ENCODE data around the gene CPXM1. TPM values are rescaled to one million over a fixed set of nuclear protein-coding genes. Genes with fewer than 3 reads are reported as not detected.

CPXM1 gene
- 1 to 10 TPM in 1 of 2 donors, under 1 TPM in 1; 0.28 to 2.5 TPM for polyA plus RNA-seq

DNA sequence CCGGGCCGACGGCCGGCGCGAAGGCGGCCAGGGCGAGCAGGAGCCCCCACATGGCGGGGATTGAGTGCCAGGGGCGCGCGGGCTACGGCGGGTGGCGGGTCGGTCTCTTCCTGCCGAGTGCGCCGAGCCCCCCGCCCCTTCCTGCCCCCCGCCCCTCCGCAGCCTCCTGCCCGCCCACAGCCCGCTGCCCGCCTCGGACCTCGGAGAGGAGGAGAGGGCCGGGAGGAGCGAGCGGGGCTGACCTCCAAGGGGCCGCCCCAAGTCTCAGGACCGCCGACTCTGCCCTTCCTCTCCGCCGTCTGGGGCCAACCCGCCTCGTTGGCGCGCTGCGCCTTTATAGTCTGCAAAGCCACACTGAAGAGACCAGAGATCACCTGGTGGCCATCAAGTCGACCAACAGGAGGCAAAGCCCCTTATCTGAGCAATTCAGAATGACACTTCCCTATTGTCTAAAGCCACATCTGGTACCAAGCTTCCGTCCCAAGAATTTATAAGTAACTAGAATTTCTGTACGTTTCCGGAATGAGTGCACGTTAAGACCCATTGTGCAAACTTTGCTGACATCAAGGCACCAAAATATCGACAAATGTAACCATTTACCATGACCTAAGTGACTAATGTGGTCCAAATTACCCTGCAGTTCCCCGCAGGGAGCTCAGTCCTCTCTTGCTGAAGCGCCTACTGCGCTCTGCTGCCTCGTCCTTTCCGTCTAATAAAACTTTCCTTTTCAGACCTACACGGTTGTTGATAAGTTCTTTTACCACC, at the start of gene CPXM1:
Gene CPXM1 (minus strand): TSS at position 107 of the 765 bp plus-strand sequence. CDS start 55 bp downstream, at position 52.
- H3K27me3 ChIP-seq (ENCODE audit: control insufficient read depth in 1 of 2, insufficient read depth in 2 of 2, low read length in 2 of 2), result peaks cover 0 to 15% of the 10 kb centered on the region in 2 donors
- H3K36me3 ChIP-seq (ENCODE audit: control insufficient read depth in 2 of 2, insufficient read depth in 2 of 2, low read length in 1 of 2), result no peaks in the 10 kb centered on the region
- 6% methylated on average over 23 to 51 of the region's 52 CpGs for WGBS, 2 donors
- peak within 1 kb of the TSS; percentile 25 to 38 for H3K4me3 ChIP-seq (ENCODE audit: low read depth in 1 of 2, low read length in 2 of 2)
- H3K27ac ChIP-seq (ENCODE audit: low read depth in 2 of 2, low read length in 1 of 2), result no peak within 1 kb of the TSS
- H3K4me1 ChIP-seq (ENCODE audit: control insufficient read depth in 2 of 2, insufficient read depth in 2 of 2, low read length in 1 of 2), result peaks cover 5 to 21% of the 10 kb centered on the region in 2 donors
- no peaks in the 10 kb centered on the region for H3K9me3 ChIP-seq (ENCODE audit: control insufficient read depth in 2 of 2, insufficient read depth in 1 of 2, low read depth in 1 of 2, low read length in 1 of 2)

DNA sequence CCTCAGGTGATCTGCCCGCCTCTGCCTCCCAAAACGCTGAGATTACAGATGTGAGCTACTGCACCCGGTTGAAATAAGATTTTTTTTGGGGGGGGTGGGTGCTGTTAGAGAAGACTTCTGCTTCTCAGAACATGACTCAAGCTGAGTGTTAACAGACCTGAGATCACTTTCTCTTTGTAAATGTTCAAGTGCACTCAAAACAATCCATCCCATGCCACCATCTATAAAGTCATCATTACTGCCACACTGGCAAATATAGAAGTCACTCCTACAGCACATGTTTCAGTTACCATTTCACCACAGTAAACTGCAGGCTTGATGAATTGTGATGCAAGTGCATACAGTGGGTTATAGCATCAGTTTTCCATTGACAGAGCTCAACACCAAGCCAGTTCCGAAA, 49.1 kb upstream of the CPXM1 start:
- no peak overlapping the region for H3K27ac ChIP-seq (ENCODE audit: low read depth in 2 of 2, low read length in 1 of 2)
- H3K4me1 ChIP-seq (ENCODE audit: control insufficient read depth in 2 of 2, insufficient read depth in 2 of 2, low read length in 1 of 2), result peaks cover 2 to 3% of the 10 kb centered on the region in 2 donors
- H3K9me3 ChIP-seq (ENCODE audit: control insufficient read depth in 2 of 2, insufficient read depth in 1 of 2, low read depth in 1 of 2, low read length in 1 of 2), result no peaks in the 10 kb centered on the region
- H3K36me3 ChIP-seq (ENCODE audit: control insufficient read depth in 2 of 2, insufficient read depth in 2 of 2, low read length in 1 of 2), result no peaks in the 10 kb centered on the region
- no peaks in the 10 kb centered on the region for H3K27me3 ChIP-seq (ENCODE audit: control insufficient read depth in 1 of 2, insufficient read depth in 2 of 2, low read length in 2 of 2)
- H3K4me3 ChIP-seq (ENCODE audit: low read depth in 1 of 2, low read length in 2 of 2), result no peak overlapping the region
- WGBS, 2 donors, result 78 to 82% methylated on average over 4 of the region's 4 CpGs

DNA sequence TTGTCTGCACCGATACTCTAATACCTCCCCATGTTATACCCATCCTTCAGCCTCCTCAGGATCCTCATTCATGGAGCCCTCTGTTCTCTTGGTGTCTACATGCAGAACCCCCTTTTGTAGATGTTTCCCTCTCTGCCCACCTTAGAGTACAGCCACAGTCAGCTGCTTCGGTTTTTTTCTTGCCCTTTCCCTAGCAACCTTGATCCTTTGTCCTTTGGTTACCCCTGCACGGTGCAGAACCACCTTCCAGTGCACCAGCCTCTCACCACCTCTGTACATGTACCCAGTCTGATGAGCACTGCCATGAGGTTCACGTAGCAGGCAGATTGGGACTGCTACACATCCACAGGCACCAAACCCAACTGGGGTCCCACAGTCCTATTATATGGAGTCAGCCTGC, 47.4 kb upstream of the CPXM1 start:
- no peak overlapping the region for H3K4me3 ChIP-seq (ENCODE audit: low read depth in 1 of 2, low read length in 2 of 2)
- H3K36me3 ChIP-seq (ENCODE audit: control insufficient read depth in 2 of 2, insufficient read depth in 2 of 2, low read length in 1 of 2), result no peaks in the 10 kb centered on the region
- H3K4me1 ChIP-seq (ENCODE audit: control insufficient read depth in 2 of 2, insufficient read depth in 2 of 2, low read length in 1 of 2), result peaks cover 2 to 3% of the 10 kb centered on the region in 2 donors
- 94 to 95% methylated on average over 4 of the region's 4 CpGs for WGBS, 2 donors
- H3K27ac ChIP-seq (ENCODE audit: low read depth in 2 of 2, low read length in 1 of 2), result no peak overlapping the region
- H3K27me3 ChIP-seq (ENCODE audit: control insufficient read depth in 1 of 2, insufficient read depth in 2 of 2, low read length in 2 of 2), result no peaks in the 10 kb centered on the region
- H3K9me3 ChIP-seq (ENCODE audit: control insufficient read depth in 2 of 2, insufficient read depth in 1 of 2, low read depth in 1 of 2, low read length in 1 of 2), result no peaks in the 10 kb centered on the region

DNA sequence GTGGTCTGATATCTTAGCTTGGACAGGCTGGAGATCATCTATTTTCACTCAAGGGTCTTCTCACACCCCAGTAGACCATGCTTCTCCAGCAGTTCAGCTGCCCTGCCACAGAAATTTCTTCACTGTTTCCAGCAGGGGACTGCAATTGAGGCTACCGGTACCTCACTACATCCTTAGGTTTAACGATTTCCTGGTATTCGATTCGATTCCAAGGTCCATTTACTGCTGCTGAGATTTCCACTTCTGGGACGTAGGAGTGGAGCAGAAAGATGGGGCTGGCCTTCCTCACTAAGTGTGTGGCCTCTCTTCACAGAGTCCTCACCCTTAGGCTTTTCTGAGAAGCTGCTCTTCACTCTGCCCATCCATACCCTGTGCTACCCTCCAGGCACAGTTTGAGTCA, 46.3 kb upstream of the CPXM1 start:
- H3K4me1 ChIP-seq (ENCODE audit: control insufficient read depth in 2 of 2, insufficient read depth in 2 of 2, low read length in 1 of 2), result peaks cover 0 to 2% of the 10 kb centered on the region in 2 donors
- WGBS, 2 donors, result 86 to 88% methylated on average over 5 of the region's 5 CpGs

DNA sequence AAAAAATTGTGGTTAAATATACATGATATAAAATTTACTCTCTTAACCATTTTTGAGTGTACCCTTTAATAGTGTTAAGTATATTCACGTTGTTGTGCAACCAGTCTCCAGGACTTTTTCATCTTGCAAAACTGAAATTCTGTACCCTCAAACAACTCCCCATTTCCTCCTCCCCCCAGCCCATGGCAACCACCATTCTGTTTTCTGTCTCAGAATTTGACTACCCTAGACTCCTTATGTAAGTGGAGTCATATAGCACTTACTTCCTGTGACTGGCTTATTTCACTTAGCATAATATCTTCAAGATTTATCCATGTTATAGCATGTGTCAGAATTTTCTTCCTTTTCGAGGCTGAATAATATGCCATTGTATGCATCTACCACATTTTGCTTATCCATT, 45.2 kb upstream of the CPXM1 start:
- 84 to 87% methylated on average over 2 of the region's 2 CpGs for WGBS, 2 donors
- Histone ChIP-seq H3K36me3 (ENCODE audit: control insufficient read depth in 2 of 2, insufficient read depth in 2 of 2, low read length in 1 of 2) (no peaks in the 10 kb centered on the region), H3K9me3 (ENCODE audit: control insufficient read depth in 2 of 2, insufficient read depth in 1 of 2, low read depth in 1 of 2, low read length in 1 of 2) (no peaks in the 10 kb centered on the region), H3K4me3 (ENCODE audit: low read depth in 1 of 2, low read length in 2 of 2) (no peak overlapping the region), H3K27ac (ENCODE audit: low read depth in 2 of 2, low read length in 1 of 2) (no peak overlapping the region), H3K27me3 (ENCODE audit: control insufficient read depth in 1 of 2, insufficient read depth in 2 of 2, low read length in 2 of 2) (no peaks in the 10 kb centered on the region), H3K4me1 (ENCODE audit: control insufficient read depth in 2 of 2, insufficient read depth in 2 of 2, low read length in 1 of 2) (no peaks in the 10 kb centered on the region)

More for the DNA sequence above, 46.3 kb upstream of the CPXM1 start:
- Histone ChIP-seq H3K36me3 (ENCODE audit: control insufficient read depth in 2 of 2, insufficient read depth in 2 of 2, low read length in 1 of 2) (no peaks in the 10 kb centered on the region), H3K4me3 (ENCODE audit: low read depth in 1 of 2, low read length in 2 of 2) (no peak overlapping the region), H3K9me3 (ENCODE audit: control insufficient read depth in 2 of 2, insufficient read depth in 1 of 2, low read depth in 1 of 2, low read length in 1 of 2) (no peaks in the 10 kb centered on the region), H3K27me3 (ENCODE audit: control insufficient read depth in 1 of 2, insufficient read depth in 2 of 2, low read length in 2 of 2) (no peaks in the 10 kb centered on the region), H3K27ac (ENCODE audit: low read depth in 2 of 2, low read length in 1 of 2) (no peak overlapping the region)

DNA sequence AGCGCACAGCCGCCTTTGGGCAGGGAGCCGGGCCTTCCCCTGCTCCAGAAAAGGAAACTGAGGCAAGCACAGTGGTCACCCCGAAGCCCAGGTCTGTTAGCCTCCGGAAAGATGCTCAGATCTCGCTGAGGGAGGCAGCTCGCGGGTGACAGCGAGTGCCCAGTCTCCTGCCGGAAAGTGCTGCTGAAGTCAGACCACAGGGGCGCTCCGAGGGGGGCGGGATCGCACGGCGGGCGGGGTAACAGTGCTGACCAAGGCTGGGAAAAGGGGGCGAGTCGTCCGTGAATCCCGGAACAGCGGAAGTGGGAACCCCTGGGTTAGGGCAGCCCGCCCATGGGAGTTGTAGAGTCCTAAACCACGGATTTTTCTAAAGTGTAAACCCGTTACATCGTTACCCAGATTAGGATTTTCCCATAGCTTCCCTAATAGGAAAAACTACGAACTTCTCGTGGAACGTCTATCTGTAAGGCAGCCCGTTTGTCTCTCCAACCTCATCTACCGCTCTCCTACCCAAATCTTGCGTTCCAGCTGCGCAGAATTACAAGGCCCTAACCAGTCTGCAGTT, 40.6 kb upstream of the CPXM1 start:
- Histone ChIP-seq H3K4me3 (ENCODE audit: low read depth in 1 of 2, low read length in 2 of 2) (peak overlapping the region; percentile 85 to 88), H3K4me1 (ENCODE audit: control insufficient read depth in 2 of 2, insufficient read depth in 2 of 2, low read length in 1 of 2) (peaks cover 0 to 5% of the 10 kb centered on the region in 2 donors), H3K9me3 (ENCODE audit: control insufficient read depth in 2 of 2, insufficient read depth in 1 of 2, low read depth in 1 of 2, low read length in 1 of 2) (no peaks in the 10 kb centered on the region), H3K27ac (ENCODE audit: low read depth in 2 of 2, low read length in 1 of 2) (peak overlapping the region; percentile 89 to 92), H3K27me3 (ENCODE audit: control insufficient read depth in 1 of 2, insufficient read depth in 2 of 2, low read length in 2 of 2) (no peaks in the 10 kb centered on the region), H3K36me3 (ENCODE audit: control insufficient read depth in 2 of 2, insufficient read depth in 2 of 2, low read length in 1 of 2) (peaks cover 0 to 2% of the 10 kb centered on the region in 2 donors)
- WGBS, 2 donors, result 6 to 7% methylated on average over 33 of the region's 33 CpGs

DNA sequence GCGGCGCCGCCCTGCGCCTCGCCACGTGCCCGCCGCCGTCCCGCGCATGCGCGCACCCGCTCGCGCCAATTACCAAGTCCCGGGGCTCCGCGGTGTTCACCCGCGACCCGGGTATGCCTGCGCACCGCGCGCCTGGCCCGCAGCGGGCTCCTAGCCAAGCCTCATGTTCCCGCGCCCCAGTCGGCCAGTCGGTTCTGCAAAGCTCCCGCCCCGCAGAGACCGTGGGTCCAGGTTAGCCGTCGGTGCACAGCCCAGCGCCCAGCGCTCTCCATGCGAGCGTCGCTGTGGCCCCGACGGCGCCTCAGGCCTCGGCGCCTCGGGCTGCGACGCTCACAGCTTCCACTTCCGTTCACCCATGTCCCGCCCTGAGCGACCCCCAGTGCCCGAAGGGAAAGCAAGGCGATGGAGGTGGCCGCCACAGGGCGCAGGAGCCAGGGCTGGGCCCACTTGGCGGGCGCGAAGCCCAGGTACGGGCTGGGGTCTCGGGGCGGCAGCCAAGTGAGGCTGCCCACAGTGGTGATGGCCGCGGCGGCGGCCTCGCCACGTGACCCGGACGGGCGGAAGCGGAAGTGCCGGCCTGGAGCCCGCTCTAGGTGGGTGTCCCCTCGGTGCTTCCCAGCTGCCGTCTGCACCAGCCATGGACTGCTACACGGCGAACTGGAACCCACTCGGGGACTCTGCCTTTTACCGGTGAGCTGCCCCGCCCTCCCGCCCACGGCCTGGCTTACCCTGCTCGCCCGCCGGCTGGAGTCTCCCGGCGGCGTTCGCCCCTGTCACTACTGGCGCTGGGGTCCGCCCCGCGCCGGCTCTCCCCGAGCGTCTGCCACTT, 39.9 kb upstream of the CPXM1 start, which contains the start of the genes PCED1A and VPS16:
Gene PCED1A (minus strand): TSS at position 518 of the 829 bp plus-strand sequence. CDS start 743 bp downstream, outside the sequence.
Gene VPS16 (plus strand): TSS at position 608 of the 829 bp plus-strand sequence. CDS start 30 bp downstream, at position 638.
- no peaks in the 10 kb centered on the region for H3K27me3 ChIP-seq (ENCODE audit: control insufficient read depth in 1 of 2, insufficient read depth in 2 of 2, low read length in 2 of 2)
- no peaks in the 10 kb centered on the region for H3K9me3 ChIP-seq (ENCODE audit: control insufficient read depth in 2 of 2, insufficient read depth in 1 of 2, low read depth in 1 of 2, low read length in 1 of 2)
- H3K36me3 ChIP-seq (ENCODE audit: control insufficient read depth in 2 of 2, insufficient read depth in 2 of 2, low read length in 1 of 2), result peaks cover 0 to 6% of the 10 kb centered on the region in 2 donors
- peaks cover 0 to 5% of the 10 kb centered on the region in 2 donors for H3K4me1 ChIP-seq (ENCODE audit: control insufficient read depth in 2 of 2, insufficient read depth in 2 of 2, low read length in 1 of 2)
- WGBS, 2 donors, result 3 to 4% methylated on average over 86 to 98 of the region's 98 CpGs
- H3K4me3 ChIP-seq (ENCODE audit: low read depth in 1 of 2, low read length in 2 of 2), result peak within 1 kb of the TSS; percentile 85 to 88
- H3K27ac ChIP-seq (ENCODE audit: low read depth in 2 of 2, low read length in 1 of 2), result peak within 1 kb of the TSS; percentile 89 to 92

DNA sequence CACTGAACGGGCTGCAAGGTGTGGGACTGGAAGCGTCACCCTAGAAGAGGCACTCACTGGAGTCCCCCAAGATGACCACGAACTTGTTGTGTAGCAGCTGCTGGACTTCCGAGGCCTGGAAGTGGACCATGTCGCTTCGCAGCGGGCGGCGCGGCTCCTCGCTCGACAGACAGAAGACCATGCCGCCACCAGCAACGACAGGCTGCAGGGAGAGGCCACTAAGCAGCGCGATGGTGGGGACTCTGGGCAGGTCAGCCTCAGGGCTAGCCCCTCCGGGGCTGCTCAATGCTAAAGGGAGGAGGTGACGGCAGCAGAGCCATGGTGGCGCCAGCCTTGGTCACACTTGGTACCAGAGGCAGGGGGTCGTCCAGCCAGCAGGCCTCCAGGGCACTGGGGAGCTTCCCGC, 39.3 kb upstream of the CPXM1 start:
- 83 to 85% methylated on average over 21 of the region's 21 CpGs for WGBS, 2 donors
- Histone ChIP-seq H3K9me3 (ENCODE audit: control insufficient read depth in 2 of 2, insufficient read depth in 1 of 2, low read depth in 1 of 2, low read length in 1 of 2) (no peaks in the 10 kb centered on the region), H3K4me1 (ENCODE audit: control insufficient read depth in 2 of 2, insufficient read depth in 2 of 2, low read length in 1 of 2) (peaks cover 0 to 5% of the 10 kb centered on the region in 2 donors), H3K27me3 (ENCODE audit: control insufficient read depth in 1 of 2, insufficient read depth in 2 of 2, low read length in 2 of 2) (no peaks in the 10 kb centered on the region), H3K27ac (ENCODE audit: low read depth in 2 of 2, low read length in 1 of 2) (no peak overlapping the region), H3K36me3 (ENCODE audit: control insufficient read depth in 2 of 2, insufficient read depth in 2 of 2, low read length in 1 of 2) (peaks cover 0 to 6% of the 10 kb centered on the region in 2 donors), H3K4me3 (ENCODE audit: low read depth in 1 of 2, low read length in 2 of 2) (peak overlapping the region; percentile 85 to 88)

All from esophagus (tissue), 2 donors.